Dedifferentiated amniotic fluid mesenchymal stem cell (primary cell): ENCODE measurements around the gene ARHGAP44.
"Not testable (repeated sequence)": the region's sequence is repeated elsewhere in the genome, so short reads cannot be mapped to it uniquely, and the experiment has no call there.

Experiments
- DNase-seq: peaks from one replicate; pipeline ENCODE4 v3.0.0-alpha.2; 2016; ENCODE audit errors: extremely low spot score

ARHGAP44 gene

GRCh38 chr17:12815642-12816141 lies 26.4 kb downstream of the ARHGAP44 start:
- DNase-seq: no peak

DNA sequence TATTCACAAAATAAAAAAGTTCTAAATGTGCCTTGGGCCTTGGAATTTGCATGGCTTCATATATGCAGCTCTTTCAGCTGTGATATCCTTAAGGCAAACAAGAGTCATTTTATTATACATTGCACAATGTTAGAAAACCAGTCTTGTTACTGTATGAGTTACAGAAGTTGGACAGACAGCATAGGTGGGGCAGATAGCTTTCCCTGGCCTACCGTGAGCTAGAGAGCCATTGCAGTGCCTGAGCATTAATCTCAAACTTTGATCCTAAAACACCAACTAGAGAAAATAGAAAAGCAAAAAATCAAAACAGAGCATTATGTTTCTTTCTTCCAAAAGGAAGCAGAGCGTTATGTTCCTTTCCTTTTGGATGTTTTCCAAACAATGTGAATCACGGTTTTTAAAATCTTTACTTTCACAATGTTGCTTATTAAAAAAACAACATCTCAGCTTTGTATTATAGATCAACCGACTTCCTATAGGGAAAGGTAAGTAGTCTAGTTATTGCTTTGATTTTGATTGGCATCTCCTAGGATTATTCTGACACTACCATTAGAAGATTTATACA lies 32.2 kb downstream of the ARHGAP44 start:
- no peak for DNase-seq

DNA sequence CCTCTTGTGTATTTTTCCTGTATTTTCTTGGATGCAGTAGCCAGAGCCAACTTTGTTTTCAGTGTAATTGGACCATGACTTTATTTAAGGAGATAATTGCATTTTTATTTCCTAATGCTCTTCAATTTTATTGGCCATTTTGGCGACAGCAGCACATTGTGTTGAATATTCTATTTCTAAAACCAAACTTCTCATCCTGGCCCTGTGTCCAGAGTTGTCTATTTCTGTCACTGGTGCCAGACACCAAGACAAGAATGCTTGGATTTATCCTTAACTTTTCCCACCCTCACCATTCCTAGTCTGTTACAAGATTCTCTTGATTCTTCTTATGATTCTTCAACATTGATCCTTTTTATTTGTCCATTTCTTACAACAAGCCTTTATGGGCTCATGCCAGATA lies 37.1 kb downstream of the ARHGAP44 start:
- no peak for DNase-seq

- no peak for DNase-seq
Observed at GRCh38 chr17:12830777-12831247, 41.5 kb downstream of the ARHGAP44 start.

DNA sequence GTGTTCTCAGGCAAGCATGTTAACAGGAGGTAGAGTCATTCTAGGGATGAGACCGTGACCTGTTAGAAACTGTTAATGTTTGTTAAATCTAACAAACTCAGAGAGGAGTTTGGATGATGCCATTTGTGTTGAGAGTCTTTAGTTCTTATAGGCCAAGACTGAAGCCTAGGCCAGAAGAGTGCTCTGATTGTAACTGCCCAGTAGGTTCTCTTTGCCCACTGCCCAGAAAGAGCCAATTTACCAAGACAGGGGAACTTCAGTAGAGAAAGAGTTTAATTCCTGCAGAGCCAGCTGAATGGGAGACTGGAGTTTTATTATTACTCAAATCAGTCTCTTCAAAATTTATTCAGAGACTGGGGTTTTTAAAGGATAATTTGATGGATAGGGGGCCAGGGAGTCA lies 42.5 kb downstream of the ARHGAP44 start:
- DNase-seq: no peak

- no peak for DNase-seq
Observed at GRCh38 chr17:12839042-12839441, 49.7 kb downstream of the ARHGAP44 start.

GRCh38 chr17:12842936-12843335 lies 53.6 kb downstream of the ARHGAP44 start:
- DNase-seq: no peak

DNA sequence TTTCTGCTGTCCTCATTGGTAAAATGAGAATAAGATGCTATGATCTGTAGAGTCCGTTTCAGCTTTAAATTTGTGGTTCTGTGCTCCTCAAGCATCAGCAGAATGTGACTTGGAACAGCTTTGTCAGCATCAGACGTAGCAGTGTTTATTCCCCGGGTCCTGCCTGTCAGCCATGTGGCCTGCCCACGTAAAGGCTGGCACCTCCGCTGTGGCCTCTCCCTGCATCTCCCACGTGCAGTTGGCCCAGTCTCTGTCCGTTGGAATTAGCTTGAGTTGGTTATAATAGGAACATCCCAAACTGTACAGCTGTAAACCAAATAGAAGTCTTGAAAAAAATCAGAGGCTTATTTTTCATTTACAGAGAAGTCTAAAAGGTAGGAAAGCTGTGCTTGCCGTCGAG lies 61.7 kb downstream of the ARHGAP44 start:
- no peak for DNase-seq

DNA sequence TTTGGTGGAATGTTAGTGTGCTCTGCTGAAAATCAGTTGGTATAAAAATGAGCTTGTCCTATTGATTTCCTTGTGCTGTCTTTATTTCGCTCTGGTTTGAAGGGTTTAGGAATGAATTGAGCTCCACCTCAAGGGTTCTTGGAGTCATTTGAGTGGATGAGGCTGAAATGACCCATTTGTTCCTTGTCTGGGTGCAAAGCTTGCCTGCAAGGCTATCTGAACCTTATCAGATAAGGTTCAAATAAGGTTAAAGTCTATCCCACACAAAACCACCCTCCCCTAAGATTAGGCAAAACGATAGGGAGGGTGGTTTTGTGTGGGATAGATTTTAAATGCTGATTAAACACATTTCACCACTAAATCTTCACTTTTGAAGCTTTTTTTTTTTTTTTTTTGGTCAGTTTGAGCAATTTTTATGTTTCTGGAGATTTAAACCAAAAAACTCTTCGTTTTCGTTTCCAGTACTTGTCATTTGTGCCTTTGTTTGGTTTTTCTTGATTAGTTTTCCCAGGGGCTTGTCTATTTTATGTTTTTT lies 62.7 kb downstream of the ARHGAP44 start:
- DNase-seq: no peak

DNA sequence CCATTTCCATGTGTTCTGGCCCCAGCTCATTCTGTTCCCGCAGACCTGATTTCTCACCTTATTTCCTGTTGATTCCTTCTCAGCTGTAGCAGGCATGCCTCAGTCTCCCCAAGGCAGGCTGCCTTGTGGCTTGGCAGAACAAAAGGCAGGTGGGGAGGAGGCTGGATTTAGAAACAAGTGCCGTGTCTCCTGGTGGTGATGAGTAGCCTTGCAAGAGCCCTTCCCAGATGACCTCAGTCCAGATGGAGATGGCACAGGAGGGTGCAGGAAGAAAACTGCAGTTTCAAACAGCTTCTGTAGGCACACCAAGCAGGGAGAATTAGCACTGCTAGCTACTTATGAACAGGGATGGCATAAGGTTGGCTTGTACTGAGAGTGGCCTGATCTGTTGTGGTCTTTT lies 64.6 kb downstream of the ARHGAP44 start:
- no peak for DNase-seq

DNA sequence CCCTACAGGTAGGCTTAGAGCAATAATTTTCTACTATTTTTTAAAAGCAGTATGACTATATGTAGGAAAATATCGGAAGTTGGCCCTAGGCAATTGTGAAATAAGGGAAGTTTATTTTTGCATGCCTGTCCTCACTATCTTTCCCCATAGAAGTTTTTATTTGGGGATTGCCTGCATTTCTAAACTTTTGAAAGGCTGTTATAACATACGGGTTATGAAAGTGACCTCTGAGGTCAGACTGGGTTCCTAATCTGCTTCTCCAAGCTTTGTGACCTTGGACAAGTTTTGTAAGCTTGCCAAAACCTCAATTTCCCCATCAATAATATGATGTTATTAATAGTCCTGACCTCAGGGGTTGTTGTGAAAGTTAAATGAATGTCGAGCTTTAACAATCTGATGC lies 67.1 kb downstream of the ARHGAP44 start:
- no peak for DNase-seq

- no peak for DNase-seq
Observed at GRCh38 chr17:12857592-12857991, 68.3 kb downstream of the ARHGAP44 start.

GRCh38 chr17:12859520-12859919 lies 70.2 kb downstream of the ARHGAP44 start:
- no peak for DNase-seq

GRCh38 chr17:12865769-12866168 lies 76.5 kb downstream of the ARHGAP44 start:
- DNase-seq: no peak

- no peak for DNase-seq
Observed at GRCh38 chr17:12866244-12866643, 76.9 kb downstream of the ARHGAP44 start.

GRCh38 chr17:12867726-12868125 lies 78.4 kb downstream of the ARHGAP44 start:
- DNase-seq: no peak

DNA sequence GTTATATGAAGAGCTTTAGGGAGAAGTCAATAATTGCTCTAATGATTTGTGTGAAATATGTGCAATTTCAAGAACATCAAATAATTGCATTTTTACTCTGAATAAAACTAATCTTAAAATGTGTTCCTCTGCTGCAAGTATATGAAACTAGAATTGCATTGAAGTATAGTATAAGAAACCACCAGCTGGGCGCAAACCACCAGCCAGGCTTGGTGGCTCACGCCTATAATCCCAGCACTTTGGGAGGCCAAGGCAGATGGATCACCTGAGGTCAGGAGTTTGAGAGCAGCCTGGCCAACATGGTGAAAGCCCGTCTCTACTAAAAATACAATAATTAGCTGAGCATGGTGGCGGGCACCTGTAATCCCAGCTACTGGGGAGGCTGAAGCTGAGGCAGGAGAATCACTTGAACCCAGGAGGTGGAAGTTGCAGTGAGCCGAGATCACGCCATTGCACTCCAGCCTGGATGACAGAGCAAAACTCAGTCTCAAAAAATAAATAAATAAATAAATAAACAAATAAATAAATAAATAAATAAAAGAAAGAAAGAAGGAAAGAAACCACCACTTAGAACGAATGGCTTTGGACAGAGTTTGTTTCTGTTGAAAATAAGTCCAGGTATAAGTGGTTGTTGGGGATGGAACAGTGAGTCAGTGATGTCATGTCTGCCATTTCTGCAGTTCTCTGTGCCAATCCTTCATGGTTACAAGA lies 84.3 kb downstream of the ARHGAP44 start:
- not testable (repeated sequence) for DNase-seq

GRCh38 chr17:12877953-12878669 lies 88.8 kb downstream of the ARHGAP44 start:
- no peak for DNase-seq

DNA sequence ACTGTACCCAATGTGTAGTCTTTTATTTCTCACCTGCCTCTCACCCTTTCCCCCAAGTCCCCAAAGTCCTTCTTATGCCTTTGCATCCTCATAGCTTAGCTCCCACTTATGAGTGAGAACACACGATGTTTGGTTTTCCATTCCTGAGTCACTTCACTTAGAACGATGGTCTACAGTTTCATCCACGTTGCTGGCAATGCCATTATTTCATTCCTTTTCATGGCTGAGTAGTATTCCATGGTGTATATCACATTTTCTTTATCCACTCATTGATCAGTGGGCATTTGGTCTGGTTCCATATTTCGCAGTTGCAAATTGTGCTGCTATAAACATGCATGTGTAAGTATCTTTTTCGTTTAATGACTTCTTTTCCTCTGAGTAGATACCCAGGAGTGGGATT lies 89.8 kb downstream of the ARHGAP44 start:
- DNase-seq: not testable (repeated sequence)

GRCh38 chr17:12883472-12883871 lies 94.2 kb downstream of the ARHGAP44 start:
- DNase-seq: no peak

- no peak for DNase-seq
Observed at GRCh38 chr17:12887088-12887487, 97.8 kb downstream of the ARHGAP44 start.

- no peak for DNase-seq
Observed at GRCh38 chr17:12896180-12896785, 107.0 kb downstream of the ARHGAP44 start.
